K562 (cell line): Measurements from ENCODE around the gene TCF4. TPM values are rescaled to one million over a fixed set of nuclear protein-coding genes. Genes with fewer than 3 reads are reported as not detected.

ENCODE experiments used
- ATAC-seq: fragments of 200-7000 bp; cut with Tn5 transposase; 3 replicates; pipeline ENCODE4 v1.9.1; 2020; ENCODE audit warnings: moderate library complexity
- BruUV-seq: library from RNA; stranded (reverse); fragments of 400-500 nt; replicated peaks from 2 replicates; lab custom pipeline; 2021; lab: Mats Ljungman, UMichigan
- CTCF ChIA-PET: fragments of 300-600 bp; formaldehyde crosslinking; extraction: SDS; loops from one replicate; lab custom pipeline; 2021; ENCODE audit warnings: low intra/inter-chr PET ratio; lab: Yijun Ruan, JAX
- POLR2A ChIA-PET: fragments of 300-600, 350-650 bp; sonication (Branson Sonifier 250); formaldehyde crosslinking; extraction: SDS; loops from one replicate; lab custom pipeline; 2021; ENCODE audit warnings: antibody characterized with exemption, inconsistent platforms; lab: Yijun Ruan, JAX
- DNase-seq, 4 experiments: peaks; one replicate each; pipeline versions ENCODE4 v3.0.0 to v3.0.0-alpha.2; 2011 to 2018; ENCODE audit warnings: low spot score in 3 of 4, mixed read lengths in 3 of 4; ENCODE audit errors: extremely low read depth in 1 of 4
- FAIRE-seq: peaks from 2 replicates; lab custom pipeline; 2011; peaks lifted over from hg19 to GRCh38; lab: Jason Lieb, UNC
- H2AFZ ChIP-seq: 2 replicates; pipeline ENCODE4 v1.6.0; 2011; ENCODE audit warnings: low read depth, low read length, control low read depth, inconsistent platforms
- H3K27ac ChIP-seq: fragments of 200-600 bp; 3 replicates; pipeline ENCODE4 v1.8.0; 2011; ENCODE audit warnings: low read depth, mild to moderate bottlenecking, control low read depth, inconsistent platforms, low read length, moderate library complexity, mixed read lengths; ENCODE audit errors: extremely low read depth
- H3K27me3 ChIP-seq, 2 experiments: fragments of 300-600 bp in 1 of 2; 2 replicates in 1 of 2; 3 replicates in 1 of 2; pipeline versions ENCODE4 v1.6.0 to v1.8.0; 2011; ENCODE audit warnings: inconsistent platforms in 2 of 2, low read length in 2 of 2, mild to moderate bottlenecking in 1 of 2, mixed read lengths in 1 of 2, moderate library complexity in 1 of 2; ENCODE audit not compliant: control insufficient read depth in 2 of 2, insufficient read depth in 2 of 2
- H3K36me3 ChIP-seq: fragments of 300-600 bp; 3 replicates; pipeline ENCODE4 v1.8.0; 2011; ENCODE audit warnings: mild to moderate bottlenecking, low read length, inconsistent platforms; ENCODE audit not compliant: control insufficient read depth, insufficient read depth
- H3K4me1 ChIP-seq, 2 experiments: fragments of 200-600 bp in 1 of 2; replicated peaks in 1 of 2; 2 replicates in 1 of 2; 3 replicates in 1 of 2; pipeline versions ENCODE4 v1.5.1 to v1.8.0; 2011; ENCODE audit warnings: inconsistent platforms in 2 of 2, low read length in 2 of 2, mild to moderate bottlenecking in 1 of 2, mixed read lengths in 1 of 2, moderate library complexity in 1 of 2; ENCODE audit not compliant: control insufficient read depth in 2 of 2, insufficient read depth in 2 of 2
- H3K4me2 ChIP-seq: 2 replicates; pipeline ENCODE4 v1.6.1; 2011; ENCODE audit warnings: low read length, control low read depth, inconsistent platforms, mixed read lengths; ENCODE audit not compliant: insufficient read depth
- H3K4me3 ChIP-seq: fragments of 200-600 bp; sonication (generic), shearing (Covaris generic); 2 replicates; pipeline ENCODE4 v1.5.1; 2016; ENCODE audit warnings: control low read depth, inconsistent platforms
- H3K79me2 ChIP-seq: fragments of 200-600 bp; 3 replicates; pipeline ENCODE4 v1.8.0; 2011; ENCODE audit warnings: low read length, inconsistent platforms; ENCODE audit not compliant: control insufficient read depth, insufficient read depth
- H3K9ac ChIP-seq, 2 experiments: 2 replicates each; pipeline versions ENCODE4 v1.6.0 to v1.6.1; 2011; ENCODE audit warnings: low read depth in 2 of 2, low read length in 2 of 2, control low read depth in 1 of 2, inconsistent platforms in 1 of 2, mild to moderate bottlenecking in 1 of 2, mixed read lengths in 1 of 2; ENCODE audit not compliant: insufficient read depth in 1 of 2
- H3K9me1 ChIP-seq: one replicate; pipeline ENCODE4 v1.6.0; 2011; ENCODE audit warnings: inconsistent platforms, mild to moderate bottlenecking, low read length, moderate library complexity; ENCODE audit not compliant: control insufficient read depth, insufficient read depth
- H3K9me3 ChIP-seq: replicated peaks from 2 replicates; pipeline ENCODE4 v1.5.1; 2011; ENCODE audit warnings: low read depth, low read length, inconsistent platforms; ENCODE audit not compliant: control insufficient read depth, insufficient read depth
- H4K20me1 ChIP-seq: replicated peaks from 2 replicates; pipeline ENCODE4 v1.6.1; 2011; ENCODE audit warnings: low read length, inconsistent platforms, mixed read lengths; ENCODE audit not compliant: control insufficient read depth, insufficient read depth
- HNRNPK ChIP-seq: fragments of 200-400 bp; formaldehyde crosslinking; IDR thresholded peaks from one replicate; pipeline ENCODE4 v1.6.1; 2018; ENCODE audit warnings: mild to moderate bottlenecking, low read depth, low read length; ENCODE audit not compliant: poor library complexity, severe bottlenecking
- KHSRP ChIP-seq: fragments of 450-650 bp; IDR thresholded peaks from 2 replicates; pipeline ENCODE4 v1.6.1; 2017
- PHB ChIP-seq: fragments of 250-450 bp; sonication (Bioruptor Pico); IDR thresholded peaks from 2 replicates; pipeline ENCODE4 v1.5.0; 2021
- PRDM10 ChIP-seq: fragments of 450-650 bp; IDR thresholded peaks from 2 replicates; pipeline ENCODE4 v1.6.1; 2018; ENCODE audit not compliant: partially characterized antibody
- RFX1 ChIP-seq: fragments of 450-650 bp; IDR thresholded peaks from 2 replicates; pipeline ENCODE4 v1.6.1; 2016; ENCODE audit warnings: mild to moderate bottlenecking, moderate library complexity
- SLC30A9 ChIP-seq: fragments of 250-450 bp; sonication (Bioruptor Pico); IDR thresholded peaks from 2 replicates; pipeline ENCODE4 v1.8.0; 2022; ENCODE audit warnings: mild to moderate bottlenecking, moderate library complexity
- ZNF384 ChIP-seq: IDR thresholded peaks from 2 replicates; pipeline ENCODE4 v1.6.1; 2012; ENCODE audit warnings: low read depth, low read length, improper control_type of control experiment
- ZNF408 ChIP-seq: fragments of 250-450 bp; sonication (Bioruptor Pico); IDR thresholded peaks from 2 replicates; pipeline ENCODE4 v1.4.0; 2020; ENCODE audit warnings: low read depth, mild to moderate bottlenecking, moderate library complexity
- ZNF79 ChIP-seq: fragments of 250-450 bp; sonication (Bioruptor Pico); IDR thresholded peaks from 2 replicates; pipeline ENCODE4 v1.4.0; 2020; ENCODE audit warnings: low read depth, mild to moderate bottlenecking, moderate library complexity
- WGBS: fragments of 100-300 bp; shearing (Covaris generic); methylation state at CpG from one replicate; pipeline ENCODE4 v1.1.6; 2016; ENCODE audit warnings: low coverage, mixed read lengths; ENCODE audit not compliant: insufficient coverage; ENCODE audit errors: missing lambda C conversion rate; 5-methylcytosine and 5-hydroxymethylcytosine counted together
- in situ Hi-C: fragments of 300-500 bp; cut with MboI; formaldehyde crosslinking; loops from 4 replicates; pipeline ENCODE4 v1.15.0; 2018; ENCODE audit warnings: inconsistent platforms, mixed read lengths
- intact Hi-C: fragments of 100-400 bp; cut with micrococcal nuclease; formaldehyde crosslinking; loops from 2 replicates; pipeline ENCODE4 v1.14.2; 2022
- polyA plus RNA-seq, 8 experiments: library from polyadenylated mRNA; depleted of rRNA in 4 of 8; stranded (reverse) in 5 of 8; unstranded in 3 of 8; fragments of >200 nt; fragmentation: Nextera tagmentation in 2 of 8; fragmentation: Illumina TruSeq in 1 of 8; extraction: Ambion mirVana in 2 of 8; extraction: Trizol in 1 of 8; gene quantifications; 2 replicates each; pipeline versions ENCODE4 v1.2.1 to v1.2.3, GENCODE V29; 2011 to 2014; ENCODE audit warnings: inconsistent platforms in 1 of 8, missing spikeins in 1 of 8
- total RNA-seq, 7 experiments: library from RNA; depleted of rRNA in 6 of 7; stranded (reverse); fragments of >200 nt in 6 of 7; fragmentation: Illumina TruSeq in 2 of 7; extraction: Trizol in 2 of 7; gene quantifications; 2 replicates each; pipeline versions ENCODE4 v1.2.1 to v1.2.3, GENCODE V29; 2011 to 2021; ENCODE audit warnings: low replicate concordance in 1 of 7
- TF ChIP-seq, protein P1 (sequence below), 2 experiments: fragments of 450-650 bp in 1 of 2; IDR thresholded peaks; 2 replicates each; pipeline ENCODE4 v1.6.1; 2011 to 2017; ENCODE audit warnings: low read depth in 2 of 2, antibody characterized with exemption in 1 of 2, borderline replicate concordance in 1 of 2, low read length in 1 of 2, mild to moderate bottlenecking in 1 of 2, mixed read lengths in 1 of 2; ENCODE audit not compliant: control insufficient read depth in 1 of 2
- TF ChIP-seq, protein P2 (sequence below): sonication (generic); formaldehyde crosslinking; IDR thresholded peaks from 2 replicates; pipeline ENCODE4 v1.8.0; 2022; ENCODE audit warnings: missing genetic modification reagents, mild to moderate bottlenecking, borderline replicate concordance

TCF4 gene
- total and polyA plus RNA-seq, 9 of the 15 experiments (the other 6 are each of a cell fraction or from before 2014, with no cell fraction given) = 4.8 to 24.7 (median 15.2) TPM

DNA sequence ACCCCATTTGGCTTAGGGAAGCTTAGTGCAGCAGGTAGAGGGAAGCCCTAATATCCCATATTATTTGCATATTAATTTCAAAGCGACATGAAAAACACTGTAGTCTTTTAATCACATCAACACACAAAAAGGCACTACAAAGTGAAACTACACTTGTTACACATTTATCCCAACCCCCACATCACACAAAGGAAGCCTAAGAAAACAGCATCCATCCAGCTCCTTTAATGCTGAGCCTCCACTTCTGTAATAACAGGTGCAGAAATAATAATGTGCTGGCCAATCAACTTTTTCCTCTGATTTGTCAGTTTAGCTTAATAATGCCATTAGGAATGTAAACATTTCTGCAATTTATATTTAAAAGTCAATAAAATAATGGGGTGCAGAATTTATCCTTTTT, 274.0 kb downstream of the TCF4 start (continued):
- TF ChIP-seq, protein P1, sequence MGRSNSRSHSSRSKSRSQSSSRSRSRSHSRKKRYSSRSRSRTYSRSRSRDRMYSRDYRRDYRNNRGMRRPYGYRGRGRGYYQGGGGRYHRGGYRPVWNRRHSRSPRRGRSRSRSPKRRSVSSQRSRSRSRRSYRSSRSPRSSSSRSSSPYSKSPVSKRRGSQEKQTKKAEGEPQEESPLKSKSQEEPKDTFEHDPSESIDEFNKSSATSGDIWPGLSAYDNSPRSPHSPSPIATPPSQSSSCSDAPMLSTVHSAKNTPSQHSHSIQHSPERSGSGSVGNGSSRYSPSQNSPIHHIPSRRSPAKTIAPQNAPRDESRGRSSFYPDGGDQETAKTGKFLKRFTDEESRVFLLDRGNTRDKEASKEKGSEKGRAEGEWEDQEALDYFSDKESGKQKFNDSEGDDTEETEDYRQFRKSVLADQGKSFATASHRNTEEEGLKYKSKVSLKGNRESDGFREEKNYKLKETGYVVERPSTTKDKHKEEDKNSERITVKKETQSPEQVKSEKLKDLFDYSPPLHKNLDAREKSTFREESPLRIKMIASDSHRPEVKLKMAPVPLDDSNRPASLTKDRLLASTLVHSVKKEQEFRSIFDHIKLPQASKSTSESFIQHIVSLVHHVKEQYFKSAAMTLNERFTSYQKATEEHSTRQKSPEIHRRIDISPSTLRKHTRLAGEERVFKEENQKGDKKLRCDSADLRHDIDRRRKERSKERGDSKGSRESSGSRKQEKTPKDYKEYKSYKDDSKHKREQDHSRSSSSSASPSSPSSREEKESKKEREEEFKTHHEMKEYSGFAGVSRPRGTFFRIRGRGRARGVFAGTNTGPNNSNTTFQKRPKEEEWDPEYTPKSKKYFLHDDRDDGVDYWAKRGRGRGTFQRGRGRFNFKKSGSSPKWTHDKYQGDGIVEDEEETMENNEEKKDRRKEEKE (IDR thresholded peaks at IDR 0.05; ENCODE audit: borderline replicate concordance in 1 of 2, control insufficient read depth in 1 of 2, low read depth in 2 of 2, low read length in 1 of 2) = no peak
- no peak for TF ChIP-seq ZNF408
- no peak for TF ChIP-seq RFX1
- no peak for TF ChIP-seq KHSRP
- no peak for TF ChIP-seq ZNF79
- no peak for TF ChIP-seq ZNF384
- TF ChIP-seq PHB (CRISPR knock-in tag) = no peak

DNA sequence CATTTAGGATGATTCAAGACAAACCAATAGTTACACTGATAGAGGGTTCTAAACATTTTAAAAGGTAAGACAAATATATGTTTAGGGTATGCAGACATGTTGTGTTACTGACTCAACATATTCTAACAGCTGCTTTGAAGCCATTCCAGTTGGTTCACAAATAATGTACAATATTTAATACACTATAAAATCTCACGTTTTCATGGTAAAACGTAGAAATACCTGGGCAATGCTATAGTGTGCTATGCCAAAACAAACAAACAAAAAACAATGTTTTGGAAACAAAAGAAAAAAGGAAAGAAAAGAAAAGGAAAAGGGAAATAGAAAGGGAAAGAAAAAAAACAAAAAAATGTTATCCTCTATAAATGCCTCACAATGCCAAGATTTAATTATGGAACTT, 277.1 kb downstream of the TCF4 start:
- H3K27ac ChIP-seq = no peak overlapping the region
- no peaks in the 10 kb centered on the region for H3K36me3 ChIP-seq
- H3K9ac ChIP-seq = no peak overlapping the region
- WGBS = 83% methylated on average over 2 of the region's 2 CpGs
- ATAC-seq = no peak
- TF ChIP-seq HNRNPK = no peak
- no peak for TF ChIP-seq SLC30A9
- TF ChIP-seq, protein P2, sequence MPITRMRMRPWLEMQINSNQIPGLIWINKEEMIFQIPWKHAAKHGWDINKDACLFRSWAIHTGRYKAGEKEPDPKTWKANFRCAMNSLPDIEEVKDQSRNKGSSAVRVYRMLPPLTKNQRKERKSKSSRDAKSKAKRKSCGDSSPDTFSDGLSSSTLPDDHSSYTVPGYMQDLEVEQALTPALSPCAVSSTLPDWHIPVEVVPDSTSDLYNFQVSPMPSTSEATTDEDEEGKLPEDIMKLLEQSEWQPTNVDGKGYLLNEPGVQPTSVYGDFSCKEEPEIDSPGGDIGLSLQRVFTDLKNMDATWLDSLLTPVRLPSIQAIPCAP = no peak
- TF ChIP-seq PRDM10 = peak; percentile 56
- in situ Hi-C loops (no loop called here), intact Hi-C loops (no loop called here)
- no peaks in the 10 kb centered on the region; the same call in 1 of the 2 replicates for H4K20me1 ChIP-seq
- H3K4me1 ChIP-seq = no peaks in the 10 kb centered on the region
- no peak overlapping the region for H3K4me2 ChIP-seq
- H3K9me3 ChIP-seq = no peaks in the 10 kb centered on the region
- FAIRE-seq = no peak
- H3K79me2 ChIP-seq = no peaks in the 10 kb centered on the region
- ChIA-PET POLR2A (no interaction called here), CTCF (no interaction called here)
- BruUV-seq = no TSS peak
- DNase-seq = no peak
- H3K9me1 ChIP-seq = no peaks in the 10 kb centered on the region
- H2AFZ ChIP-seq = no peak overlapping the region
- H3K4me3 ChIP-seq = no peak overlapping the region
- H3K27me3 ChIP-seq = no peaks in the 10 kb centered on the region
